Gastroesophageal sphincter (tissue), 4 donors: ENCODE results near the gene DUSP21. TPM values are rescaled to one million over a fixed set of nuclear protein-coding genes. Genes with fewer than 3 reads are reported as not detected.
"Not testable (repeated sequence)": the region's sequence is repeated elsewhere in the genome, so short reads cannot be mapped to it uniquely, and the experiment has no call there.

Experiments used
- ATAC-seq: fragments of 150-250 bp; one replicate; pipeline ENCODE4 v1.9.1; 2016; ENCODE audit warnings: mild to moderate bottlenecking, moderate library complexity
- H3K27ac ChIP-seq, 4 donors: fragments of 200-600 bp; sonication (generic) in 3 of 4; 1 replicate in 3 of 4; 2 replicates in 1 of 4; pipeline ENCODE4 v1.5.1; 2016 to 2019
- H3K27me3 ChIP-seq: fragments of 200-600 bp; sonication (generic); one replicate; pipeline ENCODE4 v1.5.1; 2019
- H3K36me3 ChIP-seq, 2 donors: fragments of 200-600 bp; sonication (generic); one replicate each; pipeline ENCODE4 v1.5.1; 2019; ENCODE audit warnings: control low read depth in 1 of 2
- H3K4me1 ChIP-seq, 3 donors: fragments of 200-600 bp; sonication (generic); 1 replicate in 2 of 3; 2 replicates in 1 of 3; pipeline ENCODE4 v1.5.1; 2016 to 2019; ENCODE audit warnings: control low read depth in 2 of 3
- H3K4me3 ChIP-seq, 2 donors: fragments of 200-600 bp; sonication (generic); one replicate each; pipeline ENCODE4 v1.5.1; 2019; ENCODE audit warnings: mild to moderate bottlenecking in 1 of 2, moderate library complexity in 1 of 2
- H3K9me3 ChIP-seq, 3 donors: fragments of 200-600 bp; sonication (generic); one replicate each; pipeline ENCODE4 v1.5.1; 2017 to 2019; ENCODE audit warnings: control low read depth in 2 of 3
- EP300 ChIP-seq: sonication (generic); formaldehyde crosslinking; IDR thresholded peaks from one replicate; pipeline ENCODE4 v1.6.1; 2017; ENCODE audit warnings: antibody characterized with exemption, mild to moderate bottlenecking
- POLR2A ChIP-seq, 2 donors: fragments of 450-650 bp; IDR thresholded peaks; one replicate each; pipeline ENCODE4 v1.6.1; 2017; ENCODE audit warnings: antibody characterized with exemption in 2 of 2, mild to moderate bottlenecking in 2 of 2, moderate library complexity in 1 of 2
- POLR2AphosphoS5 ChIP-seq: sonication (generic); formaldehyde crosslinking; IDR thresholded peaks from one replicate; pipeline ENCODE4 v1.6.1; 2017; ENCODE audit warnings: antibody characterized with exemption
- WGBS, 2 donors: methylation state at CpG; one replicate each; pipeline ENCODE4 v1.1.5; 2018; ENCODE audit warnings: low coverage in 1 of 2; 5-methylcytosine and 5-hydroxymethylcytosine counted together
- total RNA-seq, 4 donors: library from RNA; depleted of rRNA; stranded (reverse); fragments of >200 nt; gene quantifications; one replicate each; pipeline ENCODE4 v1.1.0, GENCODE V29; 2016
- TF ChIP-seq, protein P1 (sequence below), 4 experiments: fragments of 200-600 bp in 2 of 4; fragments of 450-650 bp in 2 of 4; sonication (generic) in 1 of 4; IDR thresholded peaks; one replicate each; pipeline ENCODE4 v1.5.1; 2017 to 2019; ENCODE audit warnings: antibody characterized with exemption in 4 of 4, mild to moderate bottlenecking in 2 of 4, moderate library complexity in 2 of 4

The DUSP21 gene
- total RNA-seq, 4 donors from 2014 or later, result not detected

DNA sequence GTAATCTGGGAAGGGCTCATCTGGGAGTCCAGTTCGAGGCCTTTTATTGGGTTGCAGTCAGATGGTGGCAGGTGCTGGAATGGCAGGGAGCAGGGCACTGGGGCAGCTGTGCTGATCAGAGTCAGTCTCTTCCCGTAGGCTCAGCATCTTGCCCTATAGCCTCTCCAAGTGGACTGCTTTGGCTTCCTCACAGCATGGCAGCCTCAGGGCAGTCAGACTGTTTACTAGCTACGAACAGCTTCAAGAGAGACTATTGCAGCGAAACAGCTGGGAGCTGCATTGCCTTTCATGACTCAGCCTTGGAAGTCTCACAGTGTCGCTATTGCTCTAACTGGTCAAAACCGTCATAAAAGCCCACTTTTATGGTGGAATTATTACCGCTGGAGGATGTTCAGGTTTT, 26.8 kb upstream of the DUSP21 start:
- H3K4me3 ChIP-seq, result no peak overlapping the region
- no peak for ATAC-seq

DNA sequence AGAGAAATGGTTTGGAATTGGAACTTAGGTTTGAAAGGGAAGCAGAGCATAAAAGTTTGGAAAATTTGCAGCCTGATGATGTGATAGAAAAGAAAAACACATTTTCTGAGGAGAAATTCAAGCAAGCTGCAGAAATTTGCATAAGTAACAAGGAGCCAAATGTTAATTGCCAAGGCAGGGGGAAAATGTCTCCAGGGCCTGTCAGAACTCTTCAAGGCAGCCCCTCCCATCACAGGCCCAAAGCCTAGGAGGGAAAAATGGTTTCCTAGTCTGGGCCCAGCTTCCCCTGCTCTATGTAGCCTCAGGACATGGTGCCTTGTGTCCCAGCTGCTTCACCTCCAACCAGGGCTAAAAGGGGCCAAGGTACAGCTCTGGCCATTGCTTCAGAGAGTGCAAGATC, 21.2 kb upstream of the DUSP21 start:
- H3K27me3 ChIP-seq, result no peaks in the 10 kb centered on the region
- TF ChIP-seq, protein P1, sequence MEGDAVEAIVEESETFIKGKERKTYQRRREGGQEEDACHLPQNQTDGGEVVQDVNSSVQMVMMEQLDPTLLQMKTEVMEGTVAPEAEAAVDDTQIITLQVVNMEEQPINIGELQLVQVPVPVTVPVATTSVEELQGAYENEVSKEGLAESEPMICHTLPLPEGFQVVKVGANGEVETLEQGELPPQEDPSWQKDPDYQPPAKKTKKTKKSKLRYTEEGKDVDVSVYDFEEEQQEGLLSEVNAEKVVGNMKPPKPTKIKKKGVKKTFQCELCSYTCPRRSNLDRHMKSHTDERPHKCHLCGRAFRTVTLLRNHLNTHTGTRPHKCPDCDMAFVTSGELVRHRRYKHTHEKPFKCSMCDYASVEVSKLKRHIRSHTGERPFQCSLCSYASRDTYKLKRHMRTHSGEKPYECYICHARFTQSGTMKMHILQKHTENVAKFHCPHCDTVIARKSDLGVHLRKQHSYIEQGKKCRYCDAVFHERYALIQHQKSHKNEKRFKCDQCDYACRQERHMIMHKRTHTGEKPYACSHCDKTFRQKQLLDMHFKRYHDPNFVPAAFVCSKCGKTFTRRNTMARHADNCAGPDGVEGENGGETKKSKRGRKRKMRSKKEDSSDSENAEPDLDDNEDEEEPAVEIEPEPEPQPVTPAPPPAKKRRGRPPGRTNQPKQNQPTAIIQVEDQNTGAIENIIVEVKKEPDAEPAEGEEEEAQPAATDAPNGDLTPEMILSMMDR (IDR thresholded peaks at IDR 0.05), result no peak
- TF ChIP-seq EP300 (no peak), POLR2AphosphoS5 (no peak), POLR2A (IDR thresholded peaks at IDR 0.05) (no peak)

More for the DNA sequence above, 26.8 kb upstream of the DUSP21 start:
- Histone ChIP-seq H3K27me3 (no peaks in the 10 kb centered on the region), H3K4me1 (no peaks in the 10 kb centered on the region), H3K9me3 (no peaks in the 10 kb centered on the region), H3K36me3 (no peaks in the 10 kb centered on the region), H3K27ac (no peak overlapping the region)
- no peak for TF ChIP-seq EP300
- TF ChIP-seq POLR2A (IDR thresholded peaks at IDR 0.05), result no peak
- TF ChIP-seq POLR2AphosphoS5, result no peak
- TF ChIP-seq, protein P1 (IDR thresholded peaks at IDR 0.05), result no peak
- 73 to 95% methylated on average over 2 to 4 of the region's 7 CpGs for WGBS, 2 donors

DNA sequence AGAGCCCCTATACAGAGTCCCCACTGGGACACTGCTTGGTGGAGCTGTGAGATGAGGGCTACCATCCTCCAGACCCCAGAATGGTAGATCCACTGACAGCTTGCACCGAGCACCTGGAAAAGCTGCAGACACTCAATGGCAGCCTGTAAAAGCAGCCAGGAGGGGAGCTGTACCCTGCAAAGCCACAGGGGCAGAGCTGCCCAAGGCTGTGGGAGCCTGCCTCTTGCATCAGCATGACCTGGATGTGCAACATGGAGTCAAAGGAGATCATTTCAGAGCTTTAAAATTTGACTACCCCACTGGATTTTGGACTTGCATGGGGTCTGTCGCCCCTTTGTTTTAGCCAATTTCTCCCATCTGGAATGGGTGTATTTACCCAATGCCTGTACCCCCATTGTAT, 20.6 kb upstream of the DUSP21 start:
- not testable (repeated sequence) for H3K9me3 ChIP-seq, H3K27me3 ChIP-seq, H3K4me3 ChIP-seq, H3K36me3 ChIP-seq, H3K4me1 ChIP-seq, H3K27ac ChIP-seq, ATAC-seq
- 100% methylated on average over 1 of the region's 2 CpGs for whole genome bisulfite sequencing, 2 donors

More for the DNA sequence above, 21.2 kb upstream of the DUSP21 start:
- no peak overlapping the region for H3K4me3 ChIP-seq
- ATAC-seq, result no peak
- no peaks in the 10 kb centered on the region for H3K9me3 ChIP-seq
- no peaks in the 10 kb centered on the region for H3K4me1 ChIP-seq
- no peak overlapping the region for H3K27ac ChIP-seq
- H3K36me3 ChIP-seq, result no peaks in the 10 kb centered on the region

DNA sequence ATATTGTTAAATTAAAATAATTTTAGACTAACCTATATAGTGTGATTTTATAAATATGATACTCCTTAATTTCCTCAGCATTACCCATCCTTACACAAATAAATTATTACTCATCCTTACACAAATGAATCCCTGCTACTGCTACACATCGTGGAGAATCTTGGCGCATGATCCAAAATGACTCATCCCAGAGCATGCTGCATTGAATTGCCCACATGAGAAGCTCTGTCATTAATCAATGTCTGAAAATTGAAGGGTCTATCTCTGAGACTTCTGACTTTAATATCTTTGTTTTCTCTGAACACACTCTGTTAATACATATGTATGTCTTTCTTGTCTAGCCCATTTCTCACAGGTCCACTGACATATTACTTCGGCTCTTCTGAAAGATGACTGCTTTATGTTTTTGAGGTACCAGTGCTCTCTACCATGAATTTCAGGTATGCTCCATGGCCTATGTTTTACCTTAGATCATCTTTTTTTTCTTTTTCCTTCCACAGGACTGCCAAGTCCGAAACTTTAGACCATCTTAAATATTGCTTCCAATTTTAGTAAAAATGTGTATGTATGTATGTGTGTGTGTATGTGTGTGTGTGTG, 15.7 kb upstream of the DUSP21 start:
- 53 to 65% methylated on average over 3 to 4 of the region's 4 CpGs for WGBS, 2 donors
- ATAC-seq, result no peak

DNA sequence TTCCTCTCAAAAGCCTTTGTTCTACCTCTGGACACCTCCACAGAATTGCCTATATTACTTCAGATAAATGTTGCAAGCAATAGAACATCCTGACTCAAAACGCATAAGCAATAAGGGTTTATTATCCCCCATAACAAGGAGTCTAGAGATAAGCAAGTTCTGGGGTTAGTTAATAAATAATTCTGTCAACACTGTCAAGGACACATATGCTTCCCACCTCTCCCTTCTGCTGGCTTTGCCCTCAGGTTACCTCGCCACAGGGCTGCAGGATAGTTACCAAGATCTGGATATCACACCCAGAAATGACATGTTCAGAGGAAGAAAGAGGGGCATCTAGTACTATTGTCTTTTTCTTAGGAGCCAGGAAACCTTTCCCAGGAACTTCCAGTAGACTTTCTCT, 14.0 kb upstream of the DUSP21 start:
- no peak for ATAC-seq
- no peak overlapping the region for H3K27ac ChIP-seq
- TF ChIP-seq, protein P1 (IDR thresholded peaks at IDR 0.05), result no peak
- no peak for TF ChIP-seq POLR2AphosphoS5
- TF ChIP-seq EP300, result no peak
- TF ChIP-seq POLR2A (IDR thresholded peaks at IDR 0.05), result no peak
- no peak overlapping the region for H3K4me3 ChIP-seq
- no peaks in the 10 kb centered on the region for H3K4me1 ChIP-seq
- WGBS, 2 donors, result 58 to 67% methylated on average over 2 of the region's 2 CpGs
- H3K36me3 ChIP-seq, result no peaks in the 10 kb centered on the region
- no peaks in the 10 kb centered on the region for H3K27me3 ChIP-seq
- H3K9me3 ChIP-seq, result no peaks in the 10 kb centered on the region

More for the DNA sequence above, 15.7 kb upstream of the DUSP21 start:
- Histone ChIP-seq H3K36me3 (no peaks in the 10 kb centered on the region), H3K9me3 (no peaks in the 10 kb centered on the region), H3K4me1 (no peaks in the 10 kb centered on the region), H3K27ac (no peak overlapping the region), H3K27me3 (no peaks in the 10 kb centered on the region), H3K4me3 (no peak overlapping the region)
- TF ChIP-seq POLR2AphosphoS5 (no peak), EP300 (no peak), POLR2A (IDR thresholded peaks at IDR 0.05) (no peak)
- TF ChIP-seq, protein P1 (IDR thresholded peaks at IDR 0.05), result no peak
